CD14-positive monocyte (primary cell): ENCODE data around the gene FAF1. TPM values are rescaled to one million over a fixed set of nuclear protein-coding genes. Genes with fewer than 3 reads are reported as not detected.

ENCODE experiments used
- DNase-seq, 3 donors: peaks; one replicate each; pipeline ENCODE4 v3.0.0-alpha.2; 2011 to 2022
- H2AFZ ChIP-seq: 2 replicates; pipeline ENCODE4 v1.6.0; 2012; ENCODE audit warnings: mild to moderate bottlenecking, low read depth, low read length, inconsistent platforms; ENCODE audit not compliant: insufficient read depth, poor library complexity, severe bottlenecking
- H3K27ac ChIP-seq, 2 donors: 1 replicate in 1 of 2; 2 replicates in 1 of 2; pipeline ENCODE4 v1.5.1; 2012 to 2013; ENCODE audit warnings: low read length in 2 of 2, control low read depth in 1 of 2, inconsistent platforms in 1 of 2, low read depth in 1 of 2, mild to moderate bottlenecking in 1 of 2
- H3K27me3 ChIP-seq, 2 donors: one replicate each; pipeline versions ENCODE4 v1.6.0 to v1.6.1; 2011 to 2013; ENCODE audit warnings: low read length in 2 of 2; ENCODE audit not compliant: control insufficient read depth in 2 of 2, insufficient read depth in 2 of 2
- H3K36me3 ChIP-seq, 2 donors: replicated peaks in 1 of 2; 1 replicate in 1 of 2; 2 replicates in 1 of 2; pipeline versions ENCODE4 v1.5.1 to v1.6.1; 2012 to 2013; ENCODE audit warnings: low read length in 2 of 2, control low read depth in 1 of 2, inconsistent platforms in 1 of 2, mild to moderate bottlenecking in 1 of 2; ENCODE audit not compliant: insufficient read depth in 2 of 2, control insufficient read depth in 1 of 2
- H3K4me1 ChIP-seq, 2 donors: 1 replicate in 1 of 2; 2 replicates in 1 of 2; pipeline versions ENCODE4 v1.5.1 to v1.6.1; 2012 to 2013; ENCODE audit warnings: low read length in 2 of 2, control low read depth in 1 of 2, inconsistent platforms in 1 of 2, mild to moderate bottlenecking in 1 of 2, moderate library complexity in 1 of 2; ENCODE audit not compliant: insufficient read depth in 2 of 2, control insufficient read depth in 1 of 2
- H3K4me2 ChIP-seq: replicated peaks from 2 replicates; pipeline ENCODE3; 2012; ENCODE audit warnings: low read length, moderate library complexity, mild to moderate bottlenecking; ENCODE audit not compliant: poor library complexity, severe bottlenecking; ENCODE audit errors: extremely low read depth
- H3K4me3 ChIP-seq, 3 experiments: fragments of 200-600 bp in 1 of 3; sonication (generic) in 1 of 3; replicated peaks in 1 of 3; 1 replicate in 2 of 3; 2 replicates in 1 of 3; pipeline ENCODE4 v1.5.1; 2011 to 2013; ENCODE audit warnings: low read length in 3 of 3, mild to moderate bottlenecking in 3 of 3, control low read depth in 2 of 3, low read depth in 2 of 3, inconsistent platforms in 1 of 3, moderate library complexity in 1 of 3
- H3K79me2 ChIP-seq: 2 replicates; pipeline ENCODE4 v1.6.0; 2012; ENCODE audit warnings: mild to moderate bottlenecking, control low read depth, inconsistent platforms, low read length, moderate library complexity; ENCODE audit not compliant: insufficient read depth
- H3K9ac ChIP-seq: 2 replicates; pipeline ENCODE4 v1.6.0; 2017; ENCODE audit warnings: low read length, mild to moderate bottlenecking; ENCODE audit not compliant: insufficient read depth, poor library complexity, severe bottlenecking
- H3K9me3 ChIP-seq, 2 donors: replicated peaks in 1 of 2; 1 replicate in 1 of 2; 2 replicates in 1 of 2; pipeline versions ENCODE4 v1.5.1 to v1.6.1; 2012 to 2013; ENCODE audit warnings: low read length in 2 of 2, control low read depth in 1 of 2; ENCODE audit not compliant: control insufficient read depth in 1 of 2, insufficient read depth in 1 of 2
- H4K20me1 ChIP-seq: 2 replicates; pipeline ENCODE4 v1.6.0; 2012; ENCODE audit warnings: mild to moderate bottlenecking, low read length, control low read depth, moderate library complexity; ENCODE audit not compliant: insufficient read depth
- H3K27ac Mint-ChIP-seq, 7 donors: one replicate each; pipeline ENCODE4 v1.8.0; 2020; ENCODE audit warnings: mild to moderate bottlenecking in 7 of 7, mixed read lengths in 7 of 7, moderate library complexity in 6 of 7, inconsistent platforms in 2 of 7
- H3K27me3 Mint-ChIP-seq, 3 donors: one replicate each; pipeline ENCODE4 v1.8.0; 2021 to 2022; ENCODE audit warnings: low read depth in 3 of 3, mild to moderate bottlenecking in 3 of 3, mixed read lengths in 3 of 3, moderate library complexity in 3 of 3, inconsistent platforms in 1 of 3
- H3K36me3 Mint-ChIP-seq, 2 donors: one replicate each; pipeline ENCODE4 v1.8.0; 2020; ENCODE audit warnings: mixed read lengths in 2 of 2, inconsistent platforms in 1 of 2, mild to moderate bottlenecking in 1 of 2
- H3K4me1 Mint-ChIP-seq: one replicate; pipeline ENCODE4 v1.8.0; 2020; ENCODE audit warnings: mild to moderate bottlenecking, mixed read lengths
- H3K4me3 Mint-ChIP-seq, 2 donors: one replicate each; pipeline ENCODE4 v1.8.0; 2020; ENCODE audit warnings: mild to moderate bottlenecking in 2 of 2, mixed read lengths in 2 of 2, moderate library complexity in 1 of 2
- H3K9me3 Mint-ChIP-seq, 7 donors: one replicate each; pipeline ENCODE4 v1.8.0; 2020 to 2022; ENCODE audit warnings: mixed read lengths in 7 of 7, mild to moderate bottlenecking in 6 of 7, moderate library complexity in 6 of 7, inconsistent platforms in 2 of 7
- WGBS: methylation state at CpG from one replicate; pipeline ENCODE4 v1.1.5; 2013; ENCODE audit warnings: missing lambda C conversion rate; ENCODE audit not compliant: insufficient coverage; 5-methylcytosine and 5-hydroxymethylcytosine counted together
- intact Hi-C, 2 donors: fragments of 100-400 bp; cut with micrococcal nuclease; formaldehyde crosslinking; loops; one replicate each; pipeline versions ENCODE4 v1.15.0 to v1.15.1; 2023
- polyA plus RNA-seq, 3 donors: library from polyadenylated mRNA; depleted of rRNA in 1 of 3; unstranded in 2 of 3; stranded (reverse) in 1 of 3; fragments of 300-500 nt in 2 of 3; fragments of >200 nt in 1 of 3; fragmentation: Illumina TruSeq in 2 of 3; gene quantifications; 1 replicate in 2 of 3; 2 replicates in 1 of 3; pipeline ENCODE4 v1.2.3, GENCODE V29; 2012 to 2021
- TF ChIP-seq, protein P1 (sequence below): fragments of 200-600 bp; IDR thresholded peaks from one replicate; pipeline ENCODE4 v1.8.0; 2022; ENCODE audit warnings: antibody characterized with exemption, mild to moderate bottlenecking

FAF1 gene
- polyA plus RNA-seq, 3 donors: 11.4 to 29.6 (median 16.9) TPM

DNA sequence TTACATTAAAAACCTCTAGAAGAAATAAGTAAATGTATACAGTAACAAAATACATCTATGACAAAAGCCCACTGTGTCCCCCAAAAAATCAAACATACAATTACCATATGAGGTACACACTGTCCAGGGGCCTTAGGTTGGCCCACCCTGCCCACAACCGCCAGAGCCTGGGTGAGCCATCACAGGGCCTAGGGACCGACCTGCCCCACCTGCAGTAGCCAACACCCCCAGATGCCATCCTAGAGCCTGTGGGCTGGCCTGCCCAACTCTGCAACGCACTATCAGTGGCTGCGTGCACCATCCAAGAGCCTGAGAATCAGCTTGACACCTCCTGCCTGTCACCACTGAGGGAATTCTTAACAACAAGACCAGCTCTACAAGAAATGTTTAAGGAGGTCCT lies 39.0 kb downstream of the FAF1 start:
- Histone ChIP-seq H3K9ac (no peak overlapping the region), H3K27ac (no peak overlapping the region), H3K27me3 (no peaks in the 10 kb centered on the region), H3K4me3 (no peak overlapping the region), H3K4me2 (no peak overlapping the region), H3K36me3 (no peaks in the 10 kb centered on the region), H4K20me1 (peaks cover 4% of the 10 kb centered on the region), H2AFZ (no peak overlapping the region), H3K4me1 (peaks cover 0 to 4% of the 10 kb centered on the region in 2 donors), H3K79me2 (peaks cover 74% of the 10 kb centered on the region), H3K9me3 (peaks cover 12 to 30% of the 10 kb centered on the region in 2 donors)
- Mint-ChIP-seq H3K36me3 (peaks cover 2 to 9% of the 10 kb centered on the region in 2 donors), H3K9me3 (peaks cover 12 to 33% (median 24%) of the 10 kb centered on the region in 7 donors), H3K27ac (no peak overlapping the region), H3K4me1 (peaks cover 17% of the 10 kb centered on the region), H3K27me3 (no peaks in the 10 kb centered on the region), H3K4me3 (no peak overlapping the region)
- no peak for DNase-seq
- 100% methylated on average over 2 of the region's 4 CpGs for WGBS
- intact Hi-C loops: loop anchor here in 1 of 2 donors (10.0 kb wide), 1 partner anchor 264 kb away; no protein-coding TSS in a partner anchor
- TF ChIP-seq, protein P1, sequence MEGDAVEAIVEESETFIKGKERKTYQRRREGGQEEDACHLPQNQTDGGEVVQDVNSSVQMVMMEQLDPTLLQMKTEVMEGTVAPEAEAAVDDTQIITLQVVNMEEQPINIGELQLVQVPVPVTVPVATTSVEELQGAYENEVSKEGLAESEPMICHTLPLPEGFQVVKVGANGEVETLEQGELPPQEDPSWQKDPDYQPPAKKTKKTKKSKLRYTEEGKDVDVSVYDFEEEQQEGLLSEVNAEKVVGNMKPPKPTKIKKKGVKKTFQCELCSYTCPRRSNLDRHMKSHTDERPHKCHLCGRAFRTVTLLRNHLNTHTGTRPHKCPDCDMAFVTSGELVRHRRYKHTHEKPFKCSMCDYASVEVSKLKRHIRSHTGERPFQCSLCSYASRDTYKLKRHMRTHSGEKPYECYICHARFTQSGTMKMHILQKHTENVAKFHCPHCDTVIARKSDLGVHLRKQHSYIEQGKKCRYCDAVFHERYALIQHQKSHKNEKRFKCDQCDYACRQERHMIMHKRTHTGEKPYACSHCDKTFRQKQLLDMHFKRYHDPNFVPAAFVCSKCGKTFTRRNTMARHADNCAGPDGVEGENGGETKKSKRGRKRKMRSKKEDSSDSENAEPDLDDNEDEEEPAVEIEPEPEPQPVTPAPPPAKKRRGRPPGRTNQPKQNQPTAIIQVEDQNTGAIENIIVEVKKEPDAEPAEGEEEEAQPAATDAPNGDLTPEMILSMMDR: no peak

GRCh38 chr1:50920409-50920808 lies 39.7 kb downstream of the FAF1 start:
- Histone ChIP-seq H3K4me2 (no peak overlapping the region), H3K27ac (no peak overlapping the region), H3K27me3 (no peaks in the 10 kb centered on the region), H2AFZ (no peak overlapping the region), H3K36me3 (peaks cover 0 to 3% of the 10 kb centered on the region in 2 donors), H3K4me1 (peaks cover 0 to 4% of the 10 kb centered on the region in 2 donors), H3K9me3 (peaks cover 12 to 30% of the 10 kb centered on the region in 2 donors), H3K4me3 (no peak overlapping the region), H3K79me2 (peaks cover 74% of the 10 kb centered on the region), H4K20me1 (no peaks in the 10 kb centered on the region), H3K9ac (no peak overlapping the region)
- Mint-ChIP-seq H3K9me3 (peaks cover 12 to 32% (median 24%) of the 10 kb centered on the region in 7 donors), H3K27me3 (no peaks in the 10 kb centered on the region), H3K4me1 (peaks cover 18% of the 10 kb centered on the region), H3K27ac (no peak overlapping the region), H3K4me3 (no peak overlapping the region), H3K36me3 (peaks cover 2 to 9% of the 10 kb centered on the region in 2 donors)
- no CpG with 5 or more reads among the region's 1 CpG for WGBS
- TF ChIP-seq, protein P1: no peak
- intact Hi-C loops: loop anchor here in 1 of 2 donors (10.0 kb wide), 1 partner anchor 264 kb away; no protein-coding TSS in a partner anchor
- no peak for DNase-seq
